Hepatic stellate cell (primary cell): Measurements from ENCODE around the gene ZC3H14.

Experiments used
- DNase-seq: peaks from one replicate; pipeline ENCODE4 v3.0.0; 2011; ENCODE audit warnings: low spot score

ZC3H14 gene

DNA sequence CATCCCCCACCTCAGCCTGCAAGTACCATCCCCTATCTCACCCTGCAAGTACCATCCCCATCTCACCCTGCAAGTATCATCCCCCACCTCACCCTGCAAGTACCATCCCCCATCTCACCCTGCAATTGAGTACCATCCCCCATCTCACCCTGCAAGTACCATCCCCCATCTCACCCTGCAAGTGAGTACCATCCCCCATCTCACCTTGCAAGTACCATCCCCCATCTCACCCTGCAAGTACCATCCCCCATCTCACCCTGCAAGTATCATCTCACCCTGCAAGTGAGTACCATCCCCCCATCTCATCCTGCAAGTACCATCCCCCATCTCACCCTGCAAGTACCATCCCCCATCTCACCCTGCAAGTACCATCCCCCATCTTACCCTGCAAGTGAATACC lies 45.0 kb downstream of the ZC3H14 start:
- no peak for DNase-seq

DNA sequence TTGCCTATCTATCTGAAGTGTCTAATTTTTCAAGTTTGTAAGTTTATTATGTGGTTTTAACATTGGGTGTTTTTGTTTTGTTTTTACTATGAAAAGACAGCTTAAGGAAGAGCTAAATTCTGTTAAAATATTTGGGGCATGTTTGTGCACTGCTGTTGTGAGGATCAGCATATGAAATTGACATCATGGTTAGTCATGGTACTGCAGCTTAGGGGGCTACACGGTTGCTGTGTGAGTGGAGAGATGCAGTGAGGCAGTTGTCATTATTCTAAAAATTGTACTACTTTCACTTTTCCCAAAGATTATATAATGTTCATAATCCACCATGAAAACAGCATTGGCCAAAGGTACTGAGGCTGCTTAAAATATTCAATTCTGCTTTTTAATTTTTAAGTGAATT lies 49.0 kb downstream of the ZC3H14 start:
- no peak for DNase-seq

DNA sequence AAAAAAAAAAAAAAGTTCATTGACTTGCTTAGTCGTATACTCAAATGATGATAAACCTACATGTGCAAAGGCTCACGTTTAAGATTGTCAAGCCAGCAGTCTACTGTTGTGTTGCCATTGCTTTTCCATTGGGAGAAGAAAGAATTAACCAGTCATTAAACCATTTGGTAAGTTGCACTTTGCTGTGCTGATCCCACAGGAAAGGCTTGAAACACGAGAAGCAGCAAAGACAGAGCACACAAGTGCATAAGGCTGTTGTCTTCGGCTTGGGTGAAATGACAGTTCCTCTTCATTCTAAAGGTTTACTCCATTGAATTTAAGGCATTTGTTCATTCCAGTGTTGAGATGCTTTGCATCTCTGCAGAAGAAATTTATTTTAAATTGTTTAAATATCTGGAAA lies 50.1 kb downstream of the ZC3H14 start:
- no peak for DNase-seq

- DNase-seq, result no peak
These were observed 50.7 kb downstream of the ZC3H14 start for GRCh38 chr14:88613552-88614010.

- DNase-seq, result peak; percentile 43
These were observed 51.5 kb downstream of the ZC3H14 start for GRCh38 chr14:88614218-88614907.

DNA sequence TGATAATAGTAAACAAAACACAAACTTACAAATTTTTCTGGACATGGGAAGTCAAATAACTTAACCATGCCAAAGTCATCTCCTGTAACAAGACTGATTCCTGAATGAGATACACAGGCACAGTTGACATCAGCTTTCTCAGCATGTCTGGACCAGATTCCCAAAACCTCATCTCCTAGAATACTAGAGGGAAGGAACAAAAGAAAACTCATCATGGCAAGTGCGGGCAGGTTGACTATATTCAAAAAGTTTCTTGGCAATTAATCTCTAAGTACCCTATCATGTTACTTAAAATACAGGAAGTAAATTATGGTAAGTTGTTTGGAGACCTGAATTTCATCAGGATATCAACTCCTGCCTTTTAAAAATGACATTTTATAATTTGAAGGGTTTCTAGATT lies 53.9 kb downstream of the ZC3H14 start:
- no peak for DNase-seq

- no peak for DNase-seq
These were observed 54.6 kb downstream of the ZC3H14 start for GRCh38 chr14:88617479-88617878.

- no peak for DNase-seq
These were observed 55.6 kb downstream of the ZC3H14 start for GRCh38 chr14:88618476-88618875.

- no peak for DNase-seq
These were observed 58.3 kb downstream of the ZC3H14 start for GRCh38 chr14:88621100-88621499.

DNA sequence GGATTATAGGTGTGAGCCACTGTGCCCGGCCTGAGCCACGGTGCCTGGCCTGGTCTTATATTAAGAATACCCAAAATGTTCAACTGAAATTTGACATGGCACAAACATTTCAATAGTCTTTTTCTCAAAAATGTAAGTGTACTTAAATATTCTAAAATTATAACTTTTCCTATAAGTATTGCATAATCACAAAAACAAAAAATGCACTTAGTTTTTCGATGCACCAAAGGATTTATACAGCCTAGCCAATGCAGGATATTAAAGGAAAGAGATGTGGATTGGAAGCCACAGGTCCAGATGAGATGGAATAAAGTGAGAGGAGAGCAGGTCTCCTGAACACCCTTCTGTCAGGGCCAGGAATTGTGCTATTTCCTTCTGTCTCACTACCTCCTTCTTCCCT lies 62.8 kb downstream of the ZC3H14 start:
- no peak for DNase-seq

- DNase-seq, result no peak
These were observed 65.2 kb downstream of the ZC3H14 start for GRCh38 chr14:88628033-88628432.

DNA sequence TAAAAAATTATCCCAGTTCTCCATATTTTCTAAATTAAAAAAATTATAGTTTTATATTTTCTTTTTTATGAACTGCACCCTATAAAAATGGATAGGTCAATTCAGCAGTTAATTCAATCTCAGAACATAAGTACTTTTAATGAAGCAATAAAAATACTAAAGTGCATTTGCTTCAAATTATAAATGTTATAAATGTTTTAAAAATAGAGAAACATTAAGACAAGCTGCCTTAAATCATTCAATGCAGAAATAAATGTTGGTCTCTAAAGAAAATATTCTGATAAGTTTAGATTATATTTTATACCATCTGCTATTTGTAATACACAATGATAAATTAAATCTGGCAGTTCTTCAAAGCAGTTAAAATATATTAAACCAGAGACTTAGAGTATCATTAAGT lies 65.6 kb downstream of the ZC3H14 start:
- no peak for DNase-seq

DNA sequence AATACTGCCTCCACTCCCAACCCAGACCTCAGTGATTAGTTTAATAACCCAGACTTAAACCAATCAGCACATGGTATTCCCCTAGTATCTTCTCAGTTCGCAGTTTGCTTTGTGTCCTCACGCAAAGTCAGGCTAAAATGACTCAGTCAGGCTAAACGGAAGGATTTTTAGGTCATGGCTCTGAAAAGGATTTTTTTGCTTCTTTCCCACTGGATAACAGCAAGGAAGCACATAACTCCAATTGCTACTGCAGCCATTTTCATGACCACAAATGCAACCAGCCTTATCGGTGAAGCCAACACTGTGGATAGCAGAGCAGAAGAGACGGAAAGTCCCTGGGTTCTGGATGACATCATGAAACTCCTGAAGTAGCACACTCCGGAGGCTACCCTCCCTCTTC lies 67.7 kb downstream of the ZC3H14 start:
- peak; percentile 40 for DNase-seq

DNA sequence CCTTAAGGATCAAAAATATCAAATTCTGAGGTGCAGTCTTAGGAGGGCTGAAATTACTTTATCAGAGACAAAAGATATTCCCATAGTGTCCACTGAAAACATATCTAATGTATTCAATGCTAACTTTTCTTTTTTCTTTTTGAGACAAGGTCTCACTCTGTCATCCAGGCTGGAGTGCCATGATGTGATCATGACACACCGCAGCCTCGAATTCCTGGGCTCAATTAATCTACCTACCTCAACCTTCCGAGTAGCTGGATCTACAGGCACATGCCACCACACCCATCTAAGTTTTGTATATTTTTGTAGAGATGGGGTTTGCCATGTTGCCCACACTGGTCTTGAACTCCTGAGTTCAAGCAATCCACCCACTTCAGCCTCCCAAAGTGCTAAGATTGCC lies 68.3 kb downstream of the ZC3H14 start:
- DNase-seq, result no peak

DNA sequence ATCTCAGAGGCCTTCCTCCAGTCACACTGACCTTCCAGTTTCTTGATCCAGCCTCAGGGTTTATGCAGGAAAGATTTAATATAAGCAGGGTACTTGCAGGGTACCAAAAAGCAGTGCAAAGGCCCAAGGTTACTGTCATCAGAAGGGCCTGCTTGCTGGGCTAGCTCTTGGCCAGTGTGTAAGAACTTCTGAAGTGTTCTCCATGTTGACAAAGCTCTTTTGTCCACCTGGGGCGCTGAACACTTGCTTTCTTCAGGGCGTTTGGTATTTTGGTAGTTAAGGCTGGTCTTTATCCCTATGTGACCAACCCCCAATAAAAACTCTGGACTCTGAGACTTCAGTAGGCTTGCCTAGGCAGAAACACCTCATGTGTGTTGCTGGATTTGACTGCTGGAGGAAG lies 69.7 kb downstream of the ZC3H14 start:
- DNase-seq, result no peak

DNA sequence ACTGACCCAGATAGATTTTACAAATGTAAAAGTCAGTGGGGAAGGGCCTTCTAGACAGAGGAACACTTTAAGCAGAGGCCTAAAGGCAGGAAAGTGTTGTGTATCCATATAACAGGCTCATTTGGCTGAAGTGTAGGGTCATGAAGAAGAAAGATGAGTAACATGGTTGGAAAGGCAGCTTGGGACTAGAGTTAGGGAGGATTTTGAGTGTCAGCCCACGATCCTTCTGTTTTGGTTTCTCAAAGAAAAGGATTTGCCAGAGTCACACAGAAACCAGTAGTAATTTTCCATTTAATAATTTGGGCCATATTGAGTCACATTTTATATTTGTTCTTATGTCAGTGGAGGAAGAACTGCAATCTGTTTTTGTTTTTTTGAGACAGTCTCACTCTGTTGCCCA lies 76.4 kb downstream of the ZC3H14 start:
- no peak for DNase-seq

DNA sequence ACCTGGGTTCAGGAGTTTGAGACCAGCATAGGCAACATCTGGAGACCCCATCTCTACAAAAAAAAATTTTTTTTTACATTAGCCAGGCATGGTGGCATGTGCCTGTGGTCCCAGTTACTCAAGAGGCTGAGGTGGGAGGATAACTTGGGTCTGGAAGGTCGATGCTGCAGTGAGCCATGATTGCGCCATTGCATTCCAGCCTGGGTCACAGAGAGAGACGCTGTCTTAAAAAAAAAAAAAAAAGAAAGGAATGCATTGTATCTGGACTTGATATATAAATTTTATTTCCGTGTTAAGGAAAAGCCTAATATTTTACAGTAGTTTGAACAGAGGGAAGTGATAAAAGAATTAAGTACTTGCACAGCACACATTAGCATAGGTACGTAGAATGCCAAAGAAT lies 97.2 kb downstream of the ZC3H14 start:
- DNase-seq, result no peak

DNA sequence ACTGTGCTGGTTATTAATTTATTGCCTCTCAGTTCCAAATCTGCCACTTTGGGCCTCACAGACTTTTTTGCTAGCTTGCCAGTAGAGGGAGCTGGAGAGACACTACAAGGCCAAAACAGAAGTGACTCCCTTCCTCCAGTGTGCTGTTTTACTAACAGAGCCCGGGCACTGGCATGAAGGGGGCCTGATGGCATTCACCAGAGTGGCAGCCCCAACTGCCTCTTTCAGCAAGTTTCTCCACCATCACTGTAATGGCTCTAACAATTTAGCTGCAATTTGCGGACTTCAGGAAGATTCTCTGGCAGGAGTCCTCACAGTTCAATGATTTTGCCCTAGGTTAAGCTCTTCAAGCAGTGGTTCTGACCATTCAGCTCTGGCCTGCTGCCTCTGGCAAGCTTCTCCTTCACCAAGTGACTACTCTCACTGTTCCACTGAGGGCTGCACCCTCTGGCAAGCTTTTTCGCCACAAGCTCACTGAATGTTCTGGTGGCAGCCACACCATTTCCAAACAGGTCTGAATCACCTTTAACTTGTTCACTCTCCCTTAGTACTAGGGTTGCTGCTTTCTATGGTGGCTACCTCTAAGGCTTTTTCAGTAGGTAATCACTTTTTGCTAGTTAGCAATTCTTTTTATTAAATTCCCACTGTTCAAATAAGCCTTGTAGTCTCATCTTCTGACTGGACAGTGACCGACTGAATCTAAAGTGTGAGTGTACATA lies 104.9 kb downstream of the ZC3H14 start:
- peak; percentile 61 for DNase-seq

GRCh38 chr14:88668448-88669116 lies 105.7 kb downstream of the ZC3H14 start:
- no peak for DNase-seq

DNA sequence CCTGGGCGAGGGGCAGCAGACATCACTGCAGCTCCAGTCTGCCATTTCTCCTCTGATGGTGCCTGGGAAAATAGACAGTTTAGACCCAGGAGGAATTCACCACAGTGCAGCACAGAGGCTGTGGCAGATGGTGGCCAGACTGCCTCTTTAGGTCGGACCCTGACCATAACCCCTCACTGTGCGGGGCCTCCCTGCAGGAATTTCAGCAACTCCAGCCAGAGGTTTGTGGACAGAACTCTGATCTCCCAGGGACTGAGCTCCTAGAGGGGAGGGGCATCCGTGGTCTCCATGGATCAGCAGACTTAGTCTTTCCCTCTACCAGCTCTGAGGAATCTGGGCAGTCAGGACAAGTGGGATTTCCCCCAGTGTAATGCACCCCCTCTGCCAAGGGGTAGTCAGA lies 106.5 kb downstream of the ZC3H14 start:
- DNase-seq, result no peak
